A673 (cell line): Measurements from ENCODE around the gene ZNF638.

Experiments used
- EZH2 ChIP-seq: fragments of 200-600 bp; sonication (generic); IDR thresholded peaks from 2 replicates; pipeline ENCODE4 v1.6.1; 2017; ENCODE audit warnings: borderline replicate concordance, low read depth, mild to moderate bottlenecking, mixed read lengths, antibody characterized with exemption, low read length; ENCODE audit not compliant: poor library complexity, severe bottlenecking
- TF ChIP-seq, protein P1 (sequence below): fragments of 300-800, 200-600 bp; sonication (generic); conservative IDR thresholded peaks from 2 replicates; pipeline ENCODE4 v1.5.1; 2017; ENCODE audit warnings: low read depth, mild to moderate bottlenecking, antibody characterized with exemption, low read length, moderate library complexity, mixed read lengths

DNA sequence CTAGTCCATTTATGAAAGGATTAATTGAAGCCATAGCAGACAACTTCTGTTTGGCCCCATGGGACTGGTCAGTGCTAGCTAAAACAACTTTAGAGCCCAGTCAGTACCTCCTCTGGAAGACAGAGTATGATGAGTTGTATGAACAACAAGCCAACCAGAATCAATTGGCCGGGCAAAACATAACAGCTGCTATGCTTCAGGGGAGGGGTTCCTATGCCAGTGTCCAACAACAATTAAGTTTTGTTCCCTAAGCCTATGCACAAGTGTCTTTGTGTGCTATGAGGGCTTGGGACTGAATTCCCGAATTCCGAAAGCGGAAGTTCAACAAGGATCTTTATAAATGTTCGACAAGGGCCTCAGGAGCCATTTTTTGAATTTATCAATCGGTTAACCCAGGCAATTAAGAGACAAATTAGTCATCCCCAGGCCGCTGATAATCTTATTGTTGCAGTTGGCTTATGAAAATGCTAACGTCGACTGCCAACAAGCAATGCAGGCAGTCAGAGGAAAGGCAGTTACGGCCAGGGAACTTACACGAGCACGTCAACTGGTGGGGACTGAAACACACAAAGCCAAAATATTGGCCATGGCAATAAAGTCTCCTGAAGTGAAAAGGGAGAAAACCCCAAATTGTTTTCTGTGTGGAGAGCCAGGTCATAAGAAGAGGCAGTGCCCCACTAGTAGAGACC lies 57.9 kb downstream of the ZNF638 start:
- TF ChIP-seq, protein P1, sequence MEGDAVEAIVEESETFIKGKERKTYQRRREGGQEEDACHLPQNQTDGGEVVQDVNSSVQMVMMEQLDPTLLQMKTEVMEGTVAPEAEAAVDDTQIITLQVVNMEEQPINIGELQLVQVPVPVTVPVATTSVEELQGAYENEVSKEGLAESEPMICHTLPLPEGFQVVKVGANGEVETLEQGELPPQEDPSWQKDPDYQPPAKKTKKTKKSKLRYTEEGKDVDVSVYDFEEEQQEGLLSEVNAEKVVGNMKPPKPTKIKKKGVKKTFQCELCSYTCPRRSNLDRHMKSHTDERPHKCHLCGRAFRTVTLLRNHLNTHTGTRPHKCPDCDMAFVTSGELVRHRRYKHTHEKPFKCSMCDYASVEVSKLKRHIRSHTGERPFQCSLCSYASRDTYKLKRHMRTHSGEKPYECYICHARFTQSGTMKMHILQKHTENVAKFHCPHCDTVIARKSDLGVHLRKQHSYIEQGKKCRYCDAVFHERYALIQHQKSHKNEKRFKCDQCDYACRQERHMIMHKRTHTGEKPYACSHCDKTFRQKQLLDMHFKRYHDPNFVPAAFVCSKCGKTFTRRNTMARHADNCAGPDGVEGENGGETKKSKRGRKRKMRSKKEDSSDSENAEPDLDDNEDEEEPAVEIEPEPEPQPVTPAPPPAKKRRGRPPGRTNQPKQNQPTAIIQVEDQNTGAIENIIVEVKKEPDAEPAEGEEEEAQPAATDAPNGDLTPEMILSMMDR = no peak
- TF ChIP-seq EZH2 = no peak
